Cardiac muscle cell (in vitro differentiated cells and primary cell): ENCODE results near the gene KCTD21. TPM values are rescaled to one million over a fixed set of nuclear protein-coding genes. Genes with fewer than 3 reads are reported as not detected.

Source experiments
- DNase-seq, 2 donors: peaks; one replicate each; pipeline versions ENCODE4 v3.0.0 to v3.0.0-alpha.2; 2010 to 2017; ENCODE audit warnings: low read depth in 1 of 2, low spot score in 1 of 2
- H3K27ac ChIP-seq: fragments of 200-600 bp; sonication (generic); 2 replicates; pipeline ENCODE4 v1.5.1; 2016
- H3K27me3 ChIP-seq: fragments of 200-600 bp; sonication (generic); 2 replicates; pipeline ENCODE4 v1.6.0; 2016; ENCODE audit warnings: control low read depth
- H3K36me3 ChIP-seq: fragments of 200-600 bp; sonication (generic); 2 replicates; pipeline ENCODE4 v1.5.1; 2016; ENCODE audit warnings: control low read depth
- H3K4me1 ChIP-seq: fragments of 200-600 bp; sonication (generic); 2 replicates; pipeline ENCODE4 v1.8.1; 2017; ENCODE audit warnings: low read depth, mild to moderate bottlenecking, mixed run types
- H3K4me3 ChIP-seq: fragments of 200-600 bp; sonication (generic); 2 replicates; pipeline ENCODE4 v1.5.1; 2016; ENCODE audit warnings: mild to moderate bottlenecking
- H3K9me3 ChIP-seq: fragments of 200-600 bp; sonication (generic); 2 replicates; pipeline ENCODE4 v1.5.1; 2017; ENCODE audit warnings: low read depth, mild to moderate bottlenecking, control low read depth
- CTCF ChIP-seq: IDR thresholded peaks from 2 replicates; pipeline ENCODE4 v1.5.1; 2012; ENCODE audit warnings: low read depth, mild to moderate bottlenecking, low read length
- polyA plus RNA-seq: library from polyadenylated mRNA; unstranded; fragments of >200 nt; fragmentation: Nextera tagmentation; extraction: Ambion mirVana; gene quantifications from 2 replicates; pipeline ENCODE4 v1.2.1, GENCODE V29; 2016
- total RNA-seq: library from RNA; depleted of rRNA; stranded (reverse); fragments of >200 nt; gene quantifications from 2 replicates; pipeline ENCODE4 v1.2.3, GENCODE V29; 2016

KCTD21 gene
- total and polyA plus RNA-seq, 2 experiments from 2014 or later = 5.8 to 8.6 TPM

- peak overlapping the region; percentile 76 for H3K4me3 ChIP-seq
- no peaks in the 10 kb centered on the region for H3K27me3 ChIP-seq
- H3K4me1 ChIP-seq = no peaks in the 10 kb centered on the region
- DNase-seq = peak in 1 of 2 donors; percentile 6
- no peaks in the 10 kb centered on the region for H3K9me3 ChIP-seq
- TF ChIP-seq CTCF = no peak
- no peak overlapping the region for H3K27ac ChIP-seq
- no peaks in the 10 kb centered on the region for H3K36me3 ChIP-seq
These were observed 47.9 kb downstream of the KCTD21 start for GRCh38 chr11:78140392-78141077.

- Histone ChIP-seq H3K4me3 (peak within 1 kb of the TSS; percentile 76), H3K36me3 (no peaks in the 10 kb centered on the region), H3K27ac (peak within 1 kb of the TSS; percentile 86), H3K4me1 (no peaks in the 10 kb centered on the region), H3K27me3 (no peaks in the 10 kb centered on the region), H3K9me3 (no peaks in the 10 kb centered on the region)
- TF ChIP-seq CTCF = no peak
- peak; percentile 97 to 98 for DNase-seq
These were observed 48.7 kb downstream of the KCTD21 start, which contains the start of gene ALG8 for GRCh38 chr11:78139422-78140391. TSS of gene ALG8 (minus strand) at chr11:78139626. CDS start at chr11:78139588, 38 bp downstream.

- no peaks in the 10 kb centered on the region for H3K27me3 ChIP-seq
- no peaks in the 10 kb centered on the region for H3K9me3 ChIP-seq
- H3K4me1 ChIP-seq = no peaks in the 10 kb centered on the region
- H3K4me3 ChIP-seq = peak overlapping the region; percentile 76
- no peaks in the 10 kb centered on the region for H3K36me3 ChIP-seq
- peak overlapping the region; percentile 86 for H3K27ac ChIP-seq
- DNase-seq = peak in 1 of 2 donors; percentile 28
- TF ChIP-seq CTCF = no peak
These were observed 49.6 kb downstream of the KCTD21 start for GRCh38 chr11:78138694-78139421.

- TF ChIP-seq CTCF = no peak
- no peak overlapping the region for H3K27ac ChIP-seq
- no peaks in the 10 kb centered on the region for H3K4me1 ChIP-seq
- no peak overlapping the region for H3K4me3 ChIP-seq
- no peaks in the 10 kb centered on the region for H3K27me3 ChIP-seq
- H3K36me3 ChIP-seq = no peaks in the 10 kb centered on the region
- no peak for DNase-seq
- H3K9me3 ChIP-seq = no peaks in the 10 kb centered on the region
These were observed 50.1 kb downstream of the KCTD21 start for GRCh38 chr11:78138291-78138690.

- H3K4me1 ChIP-seq = no peaks in the 10 kb centered on the region
- no peaks in the 10 kb centered on the region for H3K27me3 ChIP-seq
- H3K9me3 ChIP-seq = no peaks in the 10 kb centered on the region
- H3K4me3 ChIP-seq = no peak overlapping the region
- H3K27ac ChIP-seq = no peak overlapping the region
- no peak for DNase-seq
- TF ChIP-seq CTCF = no peak
- no peaks in the 10 kb centered on the region for H3K36me3 ChIP-seq
These were observed 56.0 kb downstream of the KCTD21 start for GRCh38 chr11:78132475-78132874.
